A549 (cell line): ENCODE measurements around the gene CEP135. TPM values are rescaled to one million over a fixed set of nuclear protein-coding genes. Genes with fewer than 3 reads are reported as not detected.

ENCODE experiments used
- ATAC-seq, 2 experiments: fragments of 200-7000 bp in 1 of 2; fragments of >200 bp in 1 of 2; cut with Nextera tagmentation in 1 of 2; cut with Tn5 transposase in 1 of 2; 3 replicates each; pipeline versions ENCODE4 v1.8.0 to v1.9.1; 2018 to 2020; ENCODE audit warnings: mild to moderate bottlenecking in 1 of 2, moderate library complexity in 1 of 2
- CTCF ChIA-PET: fragments of 300-600 bp; sonication (Branson Sonifier 250); formaldehyde crosslinking; extraction: SDS; loops from one replicate; lab custom pipeline; 2021; ENCODE audit warnings: antibody characterized with exemption, inconsistent platforms; lab: Yijun Ruan, JAX
- POLR2A ChIA-PET: fragments of 350-600 bp; formaldehyde crosslinking; extraction: SDS; loops from one replicate; lab custom pipeline; 2021; ENCODE audit warnings: antibody characterized with exemption, inconsistent platforms; lab: Yijun Ruan, JAX
- DNase-seq, 2 experiments: peaks; one replicate each; pipeline versions ENCODE4 v3.0.0 to v3.0.0-alpha.2; 2011 to 2016; ENCODE audit warnings: low read depth in 1 of 2, low spot score in 1 of 2
- FAIRE-seq: peaks from 2 replicates; lab custom pipeline; 2011; peaks lifted over from hg19 to GRCh38; lab: Jason Lieb, UNC
- H3K27ac ChIP-seq, 2 experiments: fragments of >200 bp; sonication (Bioruptor Twin); formaldehyde crosslinking; 3 replicates each; pipeline ENCODE4 v1.5.1; 2016 to 2017
- H3K4me1 ChIP-seq: fragments of >200 bp; sonication (Bioruptor Twin); formaldehyde crosslinking; 3 replicates; pipeline ENCODE4 v1.6.1; 2016
- H3K4me2 ChIP-seq: fragments of >200 bp; sonication (Bioruptor Twin); formaldehyde crosslinking; 3 replicates; pipeline ENCODE4 v1.6.1; 2016
- H3K4me3 ChIP-seq: fragments of >200 bp; sonication (Bioruptor Twin); formaldehyde crosslinking; 3 replicates; pipeline ENCODE4 v1.5.1; 2016
- H3K9me3 ChIP-seq: fragments of >200 bp; sonication (Bioruptor Twin); formaldehyde crosslinking; 3 replicates; pipeline ENCODE4 v1.6.1; 2016
- ATOH8 ChIP-seq: fragments of 250-450 bp; sonication (Bioruptor Pico); IDR thresholded peaks from 2 replicates; pipeline ENCODE4 v1.5.0; 2020; ENCODE audit warnings: low read depth, mild to moderate bottlenecking, moderate library complexity
- BHLHE40 ChIP-seq: IDR thresholded peaks from 2 replicates; pipeline ENCODE4 v1.6.1; 2012; ENCODE audit warnings: low read depth, low read length, inconsistent platforms
- CBX2 ChIP-seq: fragments of 200-600 bp; sonication (generic); IDR thresholded peaks from 2 replicates; pipeline ENCODE4 v1.6.1; 2016; ENCODE audit warnings: low read depth, mild to moderate bottlenecking, borderline replicate concordance
- CHD4 ChIP-seq: fragments of 200-600 bp; sonication (generic); IDR thresholded peaks from 2 replicates; pipeline ENCODE4 v1.6.1; 2016; ENCODE audit warnings: antibody characterized with exemption, mild to moderate bottlenecking, borderline replicate concordance
- FOSB ChIP-seq: fragments of 250-450 bp; sonication (Bioruptor Pico); IDR thresholded peaks from 2 replicates; pipeline ENCODE4 v1.5.0; 2020; ENCODE audit warnings: mild to moderate bottlenecking, moderate library complexity
- HMGXB4 ChIP-seq: fragments of 250-450 bp; sonication (Bioruptor Pico); IDR thresholded peaks from 2 replicates; pipeline ENCODE4 v1.5.0; 2021; ENCODE audit warnings: mild to moderate bottlenecking, moderate library complexity, borderline replicate concordance
- HOXA7 ChIP-seq: fragments of 250-450 bp; sonication (Bioruptor Pico); IDR thresholded peaks from 2 replicates; pipeline ENCODE4 v1.5.0; 2020; ENCODE audit warnings: mild to moderate bottlenecking, moderate library complexity
- MAFK ChIP-seq: fragments of 450-650 bp; IDR thresholded peaks from 2 replicates; pipeline ENCODE4 v1.6.1; 2014; ENCODE audit not compliant: partially characterized antibody
- MAX ChIP-seq: IDR thresholded peaks from 2 replicates; pipeline ENCODE4 v1.6.1; 2012
- NPAS2 ChIP-seq: fragments of 250-450 bp; sonication (Bioruptor Pico); IDR thresholded peaks from 2 replicates; pipeline ENCODE4 v1.8.0; 2022; ENCODE audit warnings: mild to moderate bottlenecking, moderate library complexity, borderline replicate concordance
- PBX3 ChIP-seq: IDR thresholded peaks from 2 replicates; pipeline ENCODE4 v1.6.1; 2012
- POLR2AphosphoS2 ChIP-seq: conservative IDR thresholded peaks from 2 replicates; pipeline ENCODE4 v1.6.1; 2012; ENCODE audit warnings: low read length, improper control_type of control experiment, inconsistent platforms
- SREBF2 ChIP-seq: fragments of 450-650 bp; IDR thresholded peaks from 2 replicates; pipeline ENCODE4 v1.6.1; 2014; ENCODE audit warnings: mild to moderate bottlenecking, moderate library complexity
- TP53 ChIP-seq: fragments of 250-450 bp; sonication (Bioruptor Pico); IDR thresholded peaks from 2 replicates; pipeline ENCODE4 v1.5.0; 2021; ENCODE audit warnings: mild to moderate bottlenecking, moderate library complexity
- ZFP36 ChIP-seq: fragments of 450-650 bp; IDR thresholded peaks from 2 replicates; pipeline ENCODE4 v1.6.1; 2014; ENCODE audit warnings: borderline replicate concordance; ENCODE audit not compliant: partially characterized antibody
- ZSCAN20 ChIP-seq: fragments of 250-450 bp; sonication (Bioruptor Pico); IDR thresholded peaks from 2 replicates; pipeline ENCODE4 v1.8.0; 2022; ENCODE audit warnings: mild to moderate bottlenecking, moderate library complexity
- WGBS: methylation state at CpG from one replicate; pipeline ENCODE4 v1.1.6; 2017; ENCODE audit errors: missing lambda C conversion rate; 5-methylcytosine and 5-hydroxymethylcytosine counted together
- polyA plus RNA-seq, 4 experiments: library from polyadenylated mRNA; depleted of rRNA in 3 of 4; stranded (reverse); fragments of >200 nt; fragmentation: RNase III in 1 of 4; extraction: RNeasy Plus Mini Kit Qiagen cat#74134 plus additional on column Dnase treatment in 1 of 4; gene quantifications; 2 replicates in 3 of 4; 3 replicates in 1 of 4; pipeline ENCODE4 v1.2.3, GENCODE V29; 2011 to 2017

The CEP135 gene
- polyA plus RNA-seq, 2 of the 4 experiments (the other 2 are of a cell fraction), result 7.3 to 10.6 TPM

GRCh38 chr4:56058555-56058954 lies 109.8 kb downstream of the CEP135 start:
- CTCF ChIA-PET, result no interaction called here
- no peak for DNase-seq
- Histone ChIP-seq H3K27ac (no peak overlapping the region), H3K4me3 (no peak overlapping the region), H3K9me3 (no peaks in the 10 kb centered on the region), H3K4me1 (no peaks in the 10 kb centered on the region), H3K4me2 (no peak overlapping the region)
- no peak for TF ChIP-seq SREBF2
- TF ChIP-seq MAFK, result no peak
- no peak for TF ChIP-seq FOSB (CRISPR knock-in tag)
- TF ChIP-seq NPAS2 (CRISPR knock-in tag), result no peak
- no peak for TF ChIP-seq PBX3
- no peak for TF ChIP-seq ATOH8 (CRISPR knock-in tag)
- FAIRE-seq, result no peak
- no peak for ATAC-seq
- 97% methylated on average over 2 of the region's 2 CpGs for WGBS
- POLR2A ChIA-PET, result no interaction called here

GRCh38 chr4:56060036-56060435 lies 111.3 kb downstream of the CEP135 start:
- H3K4me1 ChIP-seq, result no peaks in the 10 kb centered on the region
- no peak overlapping the region for H3K27ac ChIP-seq
- ChIA-PET CTCF (no interaction called here), POLR2A (no interaction called here)
- ATAC-seq (no peak), FAIRE-seq (no peak), DNase-seq (no peak)
- H3K9me3 ChIP-seq, result no peaks in the 10 kb centered on the region
- no peak for TF ChIP-seq CBX2
- no peak for TF ChIP-seq SREBF2
- no peak for TF ChIP-seq ZSCAN20 (CRISPR knock-in tag)
- no peak for TF ChIP-seq TP53
- TF ChIP-seq HOXA7 (CRISPR knock-in tag), result no peak
- TF ChIP-seq FOSB (CRISPR knock-in tag), result no peak
- TF ChIP-seq HMGXB4 (CRISPR knock-in tag), result no peak
- TF ChIP-seq CHD4, result no peak
- 74% methylated on average over 7 of the region's 7 CpGs for WGBS
- no peak overlapping the region for H3K4me2 ChIP-seq
- no peak overlapping the region for H3K4me3 ChIP-seq

- FAIRE-seq, result no peak
- H3K9me3 ChIP-seq, result no peaks in the 10 kb centered on the region
- ChIA-PET POLR2A (no interaction called here), CTCF (interaction anchor here (1.0 kb wide), 1 partner anchor 113 kb away, joined by 3 read pairs; the partner anchor contains the start of gene CEP135)
- H3K4me2 ChIP-seq, result no peak overlapping the region
- no peak overlapping the region for H3K4me3 ChIP-seq
- no peak overlapping the region for H3K27ac ChIP-seq
- 42% methylated on average over 3 of the region's 3 CpGs for WGBS
- ATAC-seq, result no peak
- DNase-seq, result no peak
- TF ChIP-seq ZFP36 (no peak), CBX2 (no peak), POLR2AphosphoS2 (no peak), MAX (no peak), PBX3 (no peak), BHLHE40 (no peak)
- no peaks in the 10 kb centered on the region for H3K4me1 ChIP-seq
Measured at GRCh38 chr4:56062106-56062505, 113.4 kb downstream of the CEP135 start.
